SU-DHL-6 (cell line): ENCODE results near the gene DOCK1.

Source experiments
- EZH2phosphoT487 ChIP-seq: fragments of 200-600 bp; sonication (generic), shearing (Covaris generic); conservative IDR thresholded peaks from 2 replicates; pipeline ENCODE4 v1.6.1; 2018; ENCODE audit warnings: mild to moderate bottlenecking, antibody characterized with exemption, low read length, moderate library complexity, mixed read lengths
- TF ChIP-seq, protein P1 (sequence below): fragments of 200-600 bp; sonication (generic); IDR thresholded peaks from one replicate; pipeline ENCODE4 v1.5.1; 2017; ENCODE audit warnings: antibody characterized with exemption, mild to moderate bottlenecking, low read length, moderate library complexity; ENCODE audit not compliant: insufficient read depth, poor library complexity, severe bottlenecking

DNA sequence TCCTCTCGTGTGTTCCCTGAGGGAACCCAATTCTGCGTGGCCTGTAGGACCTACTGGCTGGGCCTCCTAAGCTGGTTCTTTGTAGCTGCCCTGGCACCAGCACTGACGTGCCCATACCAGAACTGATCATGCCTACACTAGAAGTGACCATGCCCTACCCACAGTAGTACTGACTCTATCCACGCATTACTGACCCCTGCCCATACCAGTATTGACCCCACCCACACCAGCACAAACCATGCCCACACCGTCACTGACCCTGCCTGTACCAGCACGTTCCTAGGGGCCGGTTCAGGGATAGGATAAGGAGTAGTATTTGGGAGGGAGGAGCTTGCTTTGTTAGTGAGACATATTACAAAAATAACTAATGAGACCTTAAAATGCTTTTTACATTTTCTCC lies 88.0 kb downstream of the DOCK1 start:
- TF ChIP-seq, protein P1, sequence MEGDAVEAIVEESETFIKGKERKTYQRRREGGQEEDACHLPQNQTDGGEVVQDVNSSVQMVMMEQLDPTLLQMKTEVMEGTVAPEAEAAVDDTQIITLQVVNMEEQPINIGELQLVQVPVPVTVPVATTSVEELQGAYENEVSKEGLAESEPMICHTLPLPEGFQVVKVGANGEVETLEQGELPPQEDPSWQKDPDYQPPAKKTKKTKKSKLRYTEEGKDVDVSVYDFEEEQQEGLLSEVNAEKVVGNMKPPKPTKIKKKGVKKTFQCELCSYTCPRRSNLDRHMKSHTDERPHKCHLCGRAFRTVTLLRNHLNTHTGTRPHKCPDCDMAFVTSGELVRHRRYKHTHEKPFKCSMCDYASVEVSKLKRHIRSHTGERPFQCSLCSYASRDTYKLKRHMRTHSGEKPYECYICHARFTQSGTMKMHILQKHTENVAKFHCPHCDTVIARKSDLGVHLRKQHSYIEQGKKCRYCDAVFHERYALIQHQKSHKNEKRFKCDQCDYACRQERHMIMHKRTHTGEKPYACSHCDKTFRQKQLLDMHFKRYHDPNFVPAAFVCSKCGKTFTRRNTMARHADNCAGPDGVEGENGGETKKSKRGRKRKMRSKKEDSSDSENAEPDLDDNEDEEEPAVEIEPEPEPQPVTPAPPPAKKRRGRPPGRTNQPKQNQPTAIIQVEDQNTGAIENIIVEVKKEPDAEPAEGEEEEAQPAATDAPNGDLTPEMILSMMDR: no peak
- no peak for TF ChIP-seq EZH2phosphoT487
